ENCODE data around the gene ERC1.

DNA sequence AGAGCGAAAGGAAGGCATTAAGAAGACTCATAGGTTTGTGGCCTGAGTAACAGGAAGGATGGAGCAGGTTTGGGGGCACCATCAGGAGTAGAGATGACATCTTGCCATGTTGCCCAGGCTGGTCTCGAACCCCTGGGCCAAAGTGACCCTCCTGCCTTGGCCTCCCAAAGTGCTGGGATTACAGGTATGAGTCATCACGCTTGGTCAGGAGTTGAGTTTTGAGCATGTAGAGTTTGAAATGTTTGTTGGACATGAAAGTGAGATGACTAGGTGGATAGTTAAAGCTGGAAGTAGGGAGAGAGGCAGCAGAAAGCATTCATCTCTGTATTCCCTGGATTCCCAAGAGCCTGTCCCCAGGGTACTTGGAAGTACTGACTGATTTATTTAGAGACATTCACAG is 112.6 kb downstream of the ERC1 start:
- TF ChIP-seq, protein P1, sequence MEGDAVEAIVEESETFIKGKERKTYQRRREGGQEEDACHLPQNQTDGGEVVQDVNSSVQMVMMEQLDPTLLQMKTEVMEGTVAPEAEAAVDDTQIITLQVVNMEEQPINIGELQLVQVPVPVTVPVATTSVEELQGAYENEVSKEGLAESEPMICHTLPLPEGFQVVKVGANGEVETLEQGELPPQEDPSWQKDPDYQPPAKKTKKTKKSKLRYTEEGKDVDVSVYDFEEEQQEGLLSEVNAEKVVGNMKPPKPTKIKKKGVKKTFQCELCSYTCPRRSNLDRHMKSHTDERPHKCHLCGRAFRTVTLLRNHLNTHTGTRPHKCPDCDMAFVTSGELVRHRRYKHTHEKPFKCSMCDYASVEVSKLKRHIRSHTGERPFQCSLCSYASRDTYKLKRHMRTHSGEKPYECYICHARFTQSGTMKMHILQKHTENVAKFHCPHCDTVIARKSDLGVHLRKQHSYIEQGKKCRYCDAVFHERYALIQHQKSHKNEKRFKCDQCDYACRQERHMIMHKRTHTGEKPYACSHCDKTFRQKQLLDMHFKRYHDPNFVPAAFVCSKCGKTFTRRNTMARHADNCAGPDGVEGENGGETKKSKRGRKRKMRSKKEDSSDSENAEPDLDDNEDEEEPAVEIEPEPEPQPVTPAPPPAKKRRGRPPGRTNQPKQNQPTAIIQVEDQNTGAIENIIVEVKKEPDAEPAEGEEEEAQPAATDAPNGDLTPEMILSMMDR (IDR thresholded peaks at IDR 0.05; ENCODE audit: poor library complexity, severe bottlenecking), result no peak
- TF ChIP-seq POLR2AphosphoS5 (IDR thresholded peaks at IDR 0.05), result no peak
- TF ChIP-seq EZH2 (IDR thresholded peaks at IDR 0.05; ENCODE audit: borderline replicate concordance, insufficient read depth, low read length, poor library complexity, severe bottlenecking), result no peak
- TF ChIP-seq, protein P2, sequence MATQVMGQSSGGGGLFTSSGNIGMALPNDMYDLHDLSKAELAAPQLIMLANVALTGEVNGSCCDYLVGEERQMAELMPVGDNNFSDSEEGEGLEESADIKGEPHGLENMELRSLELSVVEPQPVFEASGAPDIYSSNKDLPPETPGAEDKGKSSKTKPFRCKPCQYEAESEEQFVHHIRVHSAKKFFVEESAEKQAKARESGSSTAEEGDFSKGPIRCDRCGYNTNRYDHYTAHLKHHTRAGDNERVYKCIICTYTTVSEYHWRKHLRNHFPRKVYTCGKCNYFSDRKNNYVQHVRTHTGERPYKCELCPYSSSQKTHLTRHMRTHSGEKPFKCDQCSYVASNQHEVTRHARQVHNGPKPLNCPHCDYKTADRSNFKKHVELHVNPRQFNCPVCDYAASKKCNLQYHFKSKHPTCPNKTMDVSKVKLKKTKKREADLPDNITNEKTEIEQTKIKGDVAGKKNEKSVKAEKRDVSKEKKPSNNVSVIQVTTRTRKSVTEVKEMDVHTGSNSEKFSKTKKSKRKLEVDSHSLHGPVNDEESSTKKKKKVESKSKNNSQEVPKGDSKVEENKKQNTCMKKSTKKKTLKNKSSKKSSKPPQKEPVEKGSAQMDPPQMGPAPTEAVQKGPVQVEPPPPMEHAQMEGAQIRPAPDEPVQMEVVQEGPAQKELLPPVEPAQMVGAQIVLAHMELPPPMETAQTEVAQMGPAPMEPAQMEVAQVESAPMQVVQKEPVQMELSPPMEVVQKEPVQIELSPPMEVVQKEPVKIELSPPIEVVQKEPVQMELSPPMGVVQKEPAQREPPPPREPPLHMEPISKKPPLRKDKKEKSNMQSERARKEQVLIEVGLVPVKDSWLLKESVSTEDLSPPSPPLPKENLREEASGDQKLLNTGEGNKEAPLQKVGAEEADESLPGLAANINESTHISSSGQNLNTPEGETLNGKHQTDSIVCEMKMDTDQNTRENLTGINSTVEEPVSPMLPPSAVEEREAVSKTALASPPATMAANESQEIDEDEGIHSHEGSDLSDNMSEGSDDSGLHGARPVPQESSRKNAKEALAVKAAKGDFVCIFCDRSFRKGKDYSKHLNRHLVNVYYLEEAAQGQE (IDR thresholded peaks at IDR 0.05; ENCODE audit: borderline replicate concordance), result no peak
- no peak for TF ChIP-seq SMC3 (conservative IDR thresholded peaks at IDR 0.05; ENCODE audit: poor library complexity)
- no peak for TF ChIP-seq RAD21 (conservative IDR thresholded peaks at IDR 0.05)

All from neural cell (in vitro differentiated cells).